HK-2 (cell line): ENCODE data around the gene CACFD1.

ENCODE experiments used
- DNase-seq: peaks from one replicate; pipeline ENCODE4 v3.0.0-alpha.2; 2018; ENCODE audit not compliant: unreplicated experiment

Gene CACFD1

DNA sequence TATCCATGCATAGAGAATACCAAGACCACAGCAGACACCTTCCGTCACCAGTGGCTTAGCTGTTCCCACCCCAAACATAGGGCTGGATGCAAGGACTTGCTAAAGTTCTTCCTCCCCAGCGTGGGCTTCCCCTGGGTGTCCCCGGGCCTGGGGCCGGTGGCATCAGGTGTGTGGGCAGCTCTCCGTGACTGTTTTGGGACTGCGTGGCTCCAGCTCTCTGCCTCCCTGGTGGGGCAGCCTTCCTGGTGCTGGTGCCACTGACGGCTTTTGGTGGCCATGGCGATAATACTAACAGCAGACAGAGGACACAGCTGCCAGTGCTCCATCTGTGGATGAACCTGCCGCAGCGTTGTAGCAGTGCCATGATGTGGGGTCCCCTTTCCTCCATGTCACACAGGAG is 4.9 kb downstream of the CACFD1 start:
- no peak for DNase-seq

DNA sequence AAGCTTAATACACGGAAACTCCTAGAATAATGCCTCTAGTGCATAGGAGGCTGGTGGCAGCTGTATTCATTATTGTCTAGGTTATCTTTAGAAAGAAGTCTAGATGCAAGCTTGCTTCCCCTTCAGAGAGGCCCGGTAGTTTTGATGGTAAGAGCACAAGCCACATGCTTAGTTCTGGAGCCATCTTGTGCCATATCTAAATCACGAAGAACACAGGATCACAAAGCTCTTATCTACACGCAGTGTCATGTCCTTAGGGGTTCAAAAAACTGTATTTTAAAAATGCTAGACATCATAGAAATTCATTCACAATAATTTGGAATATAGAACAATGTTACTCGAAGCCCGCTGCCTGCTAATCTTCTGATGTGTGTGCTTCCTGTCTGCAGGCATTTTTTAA is 6.2 kb downstream of the CACFD1 start:
- DNase-seq = no peak

DNA sequence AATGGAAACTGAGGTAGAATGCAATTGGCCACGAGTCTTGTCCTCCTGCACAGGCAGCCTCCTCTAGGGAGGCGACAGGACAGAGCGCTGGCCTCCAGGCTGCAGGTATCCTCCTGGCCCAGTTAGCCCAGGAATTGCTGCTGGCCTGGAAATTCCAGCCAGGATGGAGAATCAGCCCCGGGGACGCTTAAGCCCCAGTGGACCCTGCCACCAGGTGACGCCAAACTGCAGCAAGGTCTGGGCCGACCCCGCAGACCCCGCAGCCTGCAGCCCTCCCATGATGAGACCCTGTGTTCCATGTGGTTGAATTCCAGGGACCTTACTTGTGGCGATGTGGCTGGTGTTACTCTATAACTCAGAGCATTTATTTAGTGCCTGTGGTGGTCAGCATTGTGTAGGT is 7.3 kb downstream of the CACFD1 start:
- DNase-seq = no peak

DNA sequence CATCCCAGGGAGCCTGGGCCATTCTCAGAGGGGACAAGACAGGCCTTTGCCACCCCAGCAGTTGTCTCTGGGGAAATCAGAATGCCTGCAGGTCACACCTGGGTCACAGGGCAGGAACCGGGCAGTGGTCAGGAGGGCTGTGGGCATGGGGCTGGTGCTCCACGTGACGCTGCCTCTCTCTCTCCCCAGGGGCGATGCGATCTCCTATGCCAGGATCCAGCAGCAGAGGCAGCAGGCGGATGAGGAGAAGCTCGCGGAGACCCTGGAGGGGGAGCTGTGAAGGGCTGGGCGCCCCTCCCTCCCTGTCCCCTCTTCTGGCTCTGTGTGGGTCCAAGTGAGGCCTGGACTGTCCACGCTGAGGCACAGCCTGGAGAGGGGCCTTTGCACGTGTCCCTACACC is 8.6 kb downstream of the CACFD1 start:
- no peak for DNase-seq

DNA sequence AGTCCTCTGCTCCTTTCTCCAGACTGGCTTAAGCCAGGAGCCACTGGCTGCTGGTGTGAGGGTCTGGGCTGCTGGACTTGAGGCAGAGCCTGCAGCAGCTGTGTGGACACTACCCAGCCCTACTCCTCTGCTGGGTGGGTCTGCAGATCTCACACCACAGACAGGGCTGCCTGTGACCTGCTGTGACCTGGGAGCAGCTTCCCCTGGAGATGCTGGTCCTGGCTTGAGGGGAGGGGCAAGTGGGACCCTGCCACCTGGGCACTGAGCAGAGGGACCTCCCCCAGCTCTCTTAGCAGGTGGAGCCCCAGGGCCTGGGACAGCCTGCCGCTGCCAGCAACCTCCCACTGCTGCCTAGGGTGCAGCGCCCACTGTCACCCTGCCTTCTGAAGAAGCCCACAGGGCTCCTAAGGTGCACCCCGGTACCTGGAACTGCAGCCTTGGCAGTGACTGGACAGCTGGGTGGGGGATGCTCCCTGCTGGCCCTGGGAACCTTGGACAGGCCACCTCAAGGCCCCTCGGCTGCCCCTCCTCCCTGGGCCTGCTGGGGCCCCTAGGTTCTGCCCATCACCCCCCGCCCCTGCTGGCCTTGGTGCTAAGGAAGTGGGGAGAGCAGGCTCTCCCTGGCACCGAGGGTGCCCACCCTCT is 9.1 kb downstream of the CACFD1 start:
- peak; percentile 35 for DNase-seq

DNA sequence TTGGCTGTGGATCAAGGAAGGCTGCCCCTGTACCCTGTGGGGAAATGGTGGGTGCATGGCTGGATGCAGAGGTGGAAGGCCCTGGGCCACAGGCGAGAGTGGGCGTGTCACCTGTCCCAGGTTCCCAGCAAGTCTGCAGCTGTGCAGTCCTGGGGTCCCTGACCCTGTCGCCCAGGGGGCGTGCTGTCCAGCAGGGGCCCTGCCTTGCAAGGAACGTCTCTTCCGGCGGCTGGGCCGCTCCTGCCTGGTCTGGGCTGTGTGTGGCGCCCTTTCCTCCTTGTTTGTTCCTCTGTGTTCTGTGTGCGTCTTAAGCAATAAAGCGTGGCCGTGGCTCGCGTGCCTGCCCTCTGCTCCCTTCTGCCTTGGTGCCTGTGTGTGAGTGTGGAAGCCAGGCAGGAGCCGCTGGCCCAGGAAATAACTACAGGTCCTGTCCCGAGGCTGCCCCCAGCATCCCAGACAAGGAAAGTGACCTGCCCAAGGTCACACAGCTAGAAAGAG is 10.7 kb downstream of the CACFD1 start:
- no peak for DNase-seq

DNA sequence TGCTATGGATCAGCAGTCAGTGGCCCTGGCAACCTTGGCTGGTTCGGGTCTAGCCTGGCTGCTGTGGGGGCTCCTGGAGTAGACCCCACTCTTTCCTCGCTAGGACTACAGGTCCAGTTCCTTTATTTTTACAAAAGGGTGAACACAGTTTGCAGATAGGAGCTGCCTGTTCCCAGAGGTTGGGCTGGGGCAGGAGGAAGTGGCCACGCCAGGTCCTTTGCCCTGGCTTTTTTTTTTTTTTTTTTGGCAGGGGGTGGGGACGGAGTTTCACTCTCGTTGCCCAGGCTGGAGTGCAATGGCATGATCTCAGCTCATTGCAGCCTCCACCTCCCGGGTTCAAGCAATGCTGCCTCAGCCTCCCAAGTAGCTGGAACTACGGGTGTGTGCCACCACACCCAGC is 11.2 kb downstream of the CACFD1 start:
- DNase-seq = no peak

DNA sequence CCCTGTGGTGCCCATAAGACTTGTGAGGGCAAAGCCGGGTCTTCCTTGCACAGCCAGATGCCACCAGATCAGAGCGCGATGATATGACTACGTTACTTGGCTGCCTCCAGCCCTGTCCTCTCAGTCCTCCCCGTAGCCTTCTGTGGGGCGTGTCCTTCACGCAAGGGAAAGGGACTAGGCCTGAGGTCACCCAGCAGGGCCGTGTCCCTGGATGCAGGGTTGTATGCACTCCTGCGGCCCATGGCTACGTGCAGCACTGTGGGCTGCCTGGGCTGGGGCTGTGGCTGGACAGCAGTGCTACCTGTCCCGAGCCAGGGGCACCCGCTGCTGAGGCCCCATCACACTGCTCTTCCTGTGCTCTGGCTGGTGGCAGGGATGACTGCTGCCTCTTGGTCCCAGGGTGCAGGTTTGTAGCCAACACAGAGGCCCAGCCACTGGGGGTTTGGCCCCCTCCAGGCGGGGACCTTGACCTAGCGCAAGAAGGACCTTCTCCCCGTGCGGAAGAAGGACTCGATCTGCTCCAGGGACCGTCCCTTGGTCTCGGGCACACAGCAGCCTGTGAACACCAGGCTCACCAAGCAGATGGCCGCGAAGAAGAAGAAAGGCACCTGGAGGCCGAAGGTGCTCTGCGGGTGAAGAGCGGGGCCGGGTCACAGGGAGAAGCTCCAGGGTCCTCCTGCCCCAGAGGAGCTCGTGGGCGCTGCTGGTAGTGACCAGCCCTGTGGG is 11.9 kb downstream of the CACFD1 start:
- no peak for DNase-seq

DNA sequence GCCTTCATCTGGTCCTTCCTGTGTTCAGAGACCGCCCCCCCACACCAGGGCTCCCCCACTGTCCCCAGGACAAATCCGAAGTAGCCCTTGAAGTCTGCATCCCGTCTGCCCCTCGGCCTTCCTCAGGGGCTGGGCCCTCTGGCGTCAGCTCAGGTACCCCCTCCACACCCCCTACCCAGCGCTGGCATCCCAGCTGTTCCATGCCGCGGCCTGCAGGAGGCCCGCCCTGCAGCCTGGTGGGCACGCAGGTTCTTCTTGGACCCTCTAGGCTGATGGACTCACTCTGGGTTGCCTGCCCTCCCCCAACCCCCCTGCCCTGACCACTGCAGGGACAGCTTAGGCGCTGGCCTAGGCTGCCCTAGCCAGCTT is 12.5 kb downstream of the CACFD1 start:
- no peak for DNase-seq

DNA sequence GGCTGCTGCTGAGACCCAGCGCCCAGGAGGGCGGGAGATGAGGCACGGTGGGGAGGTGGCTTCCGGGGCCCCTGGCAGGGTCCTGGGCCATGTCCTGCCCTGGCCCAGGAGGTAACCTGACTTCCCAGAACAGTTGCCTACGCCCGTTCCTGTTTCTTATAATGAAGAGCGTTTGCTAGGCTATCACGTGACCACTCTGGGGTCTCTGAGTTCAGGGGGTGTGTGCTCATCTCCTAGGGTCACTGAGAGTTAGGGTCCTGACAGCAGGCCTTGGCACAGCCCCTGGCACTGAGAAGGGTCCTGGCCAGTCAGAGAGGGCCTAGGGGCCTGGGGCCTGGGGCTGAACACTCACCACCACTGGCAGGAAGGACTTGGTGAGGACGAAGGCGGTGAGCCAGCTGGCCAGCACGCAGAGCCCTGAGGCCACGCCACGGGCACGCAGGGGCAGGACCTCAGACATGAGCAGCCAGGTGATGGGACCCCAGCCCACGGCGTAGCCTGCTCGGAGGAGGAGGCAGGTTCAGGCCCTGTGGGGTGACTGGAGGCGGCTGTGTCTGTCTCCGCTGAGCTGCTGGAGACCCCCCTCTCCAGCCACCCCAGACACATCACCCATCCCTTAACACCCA is 13.1 kb downstream of the CACFD1 start:
- no peak for DNase-seq

DNA sequence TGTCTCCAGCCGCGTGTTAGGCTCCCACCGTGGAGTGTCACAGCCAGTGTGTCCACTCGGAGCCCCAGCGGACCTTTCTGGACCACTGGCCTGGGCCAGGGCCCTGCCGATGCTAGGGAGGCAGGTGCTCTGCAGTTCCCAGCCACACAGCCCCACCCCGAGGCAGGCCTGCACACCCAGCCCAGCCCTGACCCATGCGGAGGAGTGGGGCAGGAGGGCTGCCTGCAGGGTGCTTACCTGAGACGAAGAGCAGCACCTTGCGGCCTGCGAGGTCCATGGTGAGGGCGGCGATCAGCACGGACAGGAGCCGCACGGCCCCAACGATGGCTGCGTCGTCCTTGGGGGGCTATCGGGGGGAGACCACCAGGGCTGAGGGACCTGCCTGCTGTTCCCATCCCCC is 14.0 kb downstream of the CACFD1 start:
- no peak for DNase-seq

DNA sequence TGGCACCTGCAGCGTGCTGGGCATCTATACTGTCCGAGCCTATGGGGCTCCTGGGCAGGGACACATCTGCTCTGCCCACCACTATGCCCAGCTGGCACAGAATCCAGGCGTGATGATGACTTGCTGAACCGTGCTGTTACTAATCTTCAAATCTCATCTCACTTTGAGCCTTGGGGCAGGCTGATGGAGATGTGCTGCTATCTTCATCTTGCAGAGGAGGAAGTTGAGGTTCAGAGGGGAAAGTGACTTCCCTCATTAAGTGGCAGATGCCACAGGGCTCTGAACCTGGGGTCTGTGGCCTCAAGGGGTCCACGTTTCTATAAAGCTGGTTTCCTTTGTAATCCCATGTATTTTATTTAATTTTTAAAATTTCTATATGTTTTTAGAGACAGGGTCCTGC is 14.4 kb downstream of the CACFD1 start:
- DNase-seq = no peak

DNA sequence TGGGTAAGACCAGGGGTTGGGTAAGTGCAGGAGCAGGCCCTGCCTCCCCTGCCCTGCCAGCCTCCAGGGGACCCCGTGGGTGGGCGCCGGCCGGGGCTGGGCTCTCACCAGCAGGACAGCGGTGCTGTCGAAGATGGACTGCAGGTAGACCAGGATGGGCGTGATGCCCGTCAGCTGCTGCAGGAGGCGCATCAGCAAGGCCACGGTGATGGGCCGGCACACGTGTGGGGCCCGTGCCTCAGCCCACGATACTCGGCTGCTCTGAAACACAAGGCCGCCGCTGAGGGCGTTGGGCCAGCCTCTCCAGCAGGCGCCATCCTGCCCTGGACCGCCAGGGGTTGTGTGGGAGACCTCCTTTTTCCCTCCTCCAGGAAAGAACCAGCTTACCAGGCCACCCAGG is 15.1 kb downstream of the CACFD1 start:
- no peak for DNase-seq

DNA sequence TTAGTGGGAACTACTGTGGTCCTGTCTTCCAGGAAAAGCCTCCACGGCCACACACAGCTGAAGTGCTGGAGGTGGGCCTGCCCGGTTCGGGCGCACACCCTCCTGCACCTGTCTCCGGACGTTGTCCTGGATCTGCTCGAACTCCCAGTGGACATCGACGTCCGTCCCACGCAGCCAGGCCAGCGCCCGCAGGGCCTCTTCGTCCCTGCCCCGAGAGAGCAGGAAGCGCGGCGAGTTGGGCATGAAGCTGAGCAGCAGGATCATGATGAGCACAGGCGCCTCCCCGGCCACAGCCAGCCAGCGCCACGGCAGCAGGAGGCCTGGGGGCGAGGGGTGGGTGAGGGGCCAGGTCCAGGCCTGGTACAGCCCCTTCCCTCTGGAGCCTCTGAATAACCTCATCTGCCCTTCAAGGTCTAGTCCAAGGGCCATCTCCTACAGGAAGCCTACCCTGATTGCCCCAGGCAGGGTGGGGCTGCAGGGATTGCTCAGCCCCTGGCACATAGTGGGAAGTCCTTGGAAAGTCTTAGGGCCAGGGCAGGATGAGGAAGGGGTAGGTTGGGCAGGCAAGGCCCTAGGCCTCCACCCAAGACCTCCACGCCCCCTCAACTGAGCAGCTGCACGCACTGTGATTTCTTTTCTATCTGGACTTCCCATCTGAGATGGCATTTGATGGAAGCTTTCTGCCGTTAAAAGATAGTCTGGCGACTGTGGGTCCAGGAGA is 15.7 kb downstream of the CACFD1 start:
- DNase-seq = no peak

DNA sequence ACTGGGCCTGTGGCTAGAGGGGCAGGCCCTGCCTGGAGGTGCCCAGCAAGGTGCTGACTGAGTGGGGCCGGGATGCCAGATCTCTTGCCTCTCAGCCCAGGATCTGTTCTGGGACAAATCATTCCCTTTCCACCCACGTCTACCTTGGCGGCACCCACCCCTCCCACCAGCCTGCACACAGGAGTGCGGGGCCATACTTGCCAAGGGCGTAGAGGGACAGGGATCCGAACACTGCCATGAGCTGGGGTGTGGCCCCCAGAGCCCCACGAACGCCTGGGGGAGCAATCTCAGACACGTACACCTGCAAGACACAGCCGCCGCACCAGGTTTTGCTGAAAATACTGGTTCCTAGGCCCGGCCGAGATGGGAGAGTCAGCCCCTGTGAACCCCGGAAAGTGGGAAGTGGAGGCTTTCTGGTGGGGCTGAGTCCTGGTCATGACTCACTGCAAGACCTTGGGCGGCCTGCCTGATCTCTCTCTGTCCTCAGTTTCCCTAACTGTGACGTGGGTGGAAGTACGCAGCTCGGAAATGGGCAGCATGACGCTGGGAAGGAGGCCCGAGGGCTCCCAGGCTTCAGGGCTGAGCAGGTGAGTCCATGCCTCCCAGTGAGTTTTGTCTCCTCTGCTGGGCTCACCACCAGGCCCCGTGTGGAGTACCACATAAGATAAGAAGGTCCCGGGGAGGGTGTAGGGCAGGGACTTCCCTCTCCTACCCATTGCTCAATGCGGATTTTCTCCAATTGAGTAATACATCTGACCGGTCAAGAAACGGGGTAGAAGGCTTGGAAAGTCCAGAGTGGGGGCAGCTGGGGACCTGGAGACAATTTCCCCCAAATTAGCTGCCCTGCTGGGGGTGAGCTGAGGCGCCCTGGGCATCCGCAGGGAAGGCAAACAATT is 16.5 kb downstream of the CACFD1 start:
- DNase-seq = no peak

DNA sequence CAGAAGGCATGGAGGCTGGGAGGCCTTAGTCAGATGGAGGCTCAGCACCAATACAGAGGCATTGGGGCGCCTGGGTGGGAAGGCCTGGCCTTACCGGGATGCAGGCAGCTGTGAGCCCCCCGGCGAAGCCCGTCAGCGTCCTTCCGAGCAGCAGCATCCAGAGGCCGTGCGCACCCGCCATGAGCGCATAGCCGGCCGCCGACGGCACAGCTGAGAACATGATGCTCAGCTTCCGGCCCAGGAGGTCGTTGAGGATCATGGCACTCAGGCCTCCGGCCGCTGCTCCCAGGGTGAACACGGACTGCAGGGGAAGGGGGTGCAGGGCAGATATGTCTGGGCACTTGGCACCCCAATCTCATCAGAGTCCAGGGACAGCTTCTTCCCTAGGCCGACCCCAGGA is 17.2 kb downstream of the CACFD1 start:
- no peak for DNase-seq

DNA sequence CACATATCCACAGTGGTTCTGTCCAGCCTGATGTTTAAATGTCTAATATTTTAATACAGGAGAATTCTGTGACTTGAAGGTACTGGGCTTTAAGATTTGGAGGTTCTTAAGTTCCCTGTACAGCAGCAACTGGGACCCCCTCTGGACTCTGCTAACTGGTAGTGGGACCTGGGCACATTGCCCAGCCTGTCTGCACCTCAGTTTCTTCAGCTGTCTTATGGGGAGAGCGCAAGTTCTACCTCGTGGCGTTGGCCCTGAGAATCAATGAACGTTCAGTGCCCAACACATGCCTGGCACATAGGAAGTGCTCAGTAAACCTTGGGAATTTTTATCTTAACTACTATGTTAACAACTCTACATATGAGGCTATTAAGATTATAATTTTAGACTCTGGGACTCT is 17.7 kb downstream of the CACFD1 start:
- DNase-seq = no peak

DNA sequence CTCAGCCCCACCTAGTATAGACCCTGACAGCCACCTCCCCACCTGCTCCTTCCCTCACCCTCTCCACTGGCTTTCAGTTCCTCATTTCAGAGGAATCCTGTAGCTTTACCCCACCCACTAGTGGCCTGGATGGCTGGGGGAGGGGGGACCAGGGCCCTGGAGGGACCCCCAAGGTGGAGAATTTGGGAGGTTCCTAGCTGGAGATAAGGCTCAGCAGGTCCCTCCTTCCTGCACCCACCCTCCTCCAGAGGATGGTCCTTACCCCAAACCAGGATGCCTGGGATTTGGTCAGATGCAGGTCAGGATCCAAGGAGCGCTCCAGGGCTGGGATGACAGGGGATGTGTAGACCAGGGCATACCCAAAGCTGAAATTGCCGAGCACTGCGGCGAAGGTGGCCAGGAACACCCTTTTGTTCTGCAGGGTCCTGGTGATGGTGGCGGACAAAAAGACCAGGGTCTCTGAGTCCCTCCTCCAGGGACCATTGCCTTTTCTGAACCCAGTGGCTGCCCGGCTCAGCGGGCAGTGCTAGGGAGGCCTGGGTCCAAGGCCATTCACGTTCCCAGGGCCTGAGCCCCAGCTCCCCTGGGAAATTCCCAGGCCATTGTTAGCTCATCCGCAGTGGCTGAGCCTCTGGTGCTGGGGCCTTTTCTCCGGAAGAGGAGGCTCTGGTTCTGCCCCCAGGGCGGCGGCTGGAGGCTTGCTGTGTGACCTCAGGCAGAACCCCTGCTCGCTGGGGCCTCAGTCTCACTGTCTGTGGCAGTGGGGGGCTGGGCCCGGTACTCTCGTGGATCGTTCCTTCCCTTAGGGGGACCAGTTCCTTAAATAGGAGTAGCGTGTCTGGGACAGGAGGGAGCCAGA is 18.4 kb downstream of the CACFD1 start:
- peak; percentile 76 for DNase-seq

DNA sequence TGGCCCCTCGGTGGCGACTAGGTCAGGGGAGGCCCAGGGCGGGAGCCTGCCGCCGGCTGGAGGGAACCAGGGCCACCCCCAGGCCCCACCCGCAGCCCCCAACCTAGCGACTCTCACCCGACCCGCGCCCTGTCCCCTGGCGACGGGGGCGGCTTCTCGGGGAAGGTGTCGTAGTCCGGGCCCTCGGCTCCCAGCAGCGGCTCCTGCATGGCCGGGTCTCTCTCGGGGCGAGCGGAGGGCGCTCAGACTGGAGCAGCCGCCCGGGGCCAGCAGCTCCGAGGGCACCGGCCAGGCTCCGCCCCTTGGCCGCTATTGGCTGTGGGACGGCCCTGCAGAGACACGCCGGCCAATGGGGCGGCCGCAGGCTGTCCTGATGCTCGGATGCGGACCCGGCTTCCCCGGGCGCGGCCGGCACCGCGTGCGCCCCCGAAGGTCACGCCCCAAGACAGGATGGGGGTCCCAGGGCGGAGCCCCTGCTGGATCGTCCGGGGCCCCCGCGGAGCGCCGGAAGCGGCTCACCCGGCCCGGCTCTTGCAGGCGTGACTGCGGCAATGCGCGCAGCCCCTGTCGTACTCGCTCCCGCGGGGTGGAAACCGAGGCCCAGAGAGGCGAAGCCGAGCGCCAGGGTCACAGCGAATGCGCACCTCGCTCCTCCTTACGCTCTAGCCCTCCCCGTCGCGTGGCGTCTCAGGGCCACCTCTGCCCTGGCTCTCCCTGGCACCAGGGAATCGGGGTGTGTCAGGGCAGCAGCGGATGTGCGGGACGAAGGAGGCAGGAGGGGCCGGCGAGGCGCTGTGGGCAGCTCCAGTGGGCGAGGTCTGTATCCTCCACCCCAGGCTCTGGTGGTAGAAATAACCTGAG is 19.3 kb downstream of the CACFD1 start, which contains the start of gene SLC2A6:
SLC2A6 (minus strand) TSS at position 249 of the 861 bp plus-strand sequence; CDS start at position 209, 40 bp downstream.
- DNase-seq = peak; percentile 90
